Iris pigment epithelial cell (primary cell): ENCODE data around the gene RAD51C.
"Not testable (repeated sequence)": the region's sequence is repeated elsewhere in the genome, so short reads cannot be mapped to it uniquely, and the experiment has no call there.

ENCODE experiments used
- DNase-seq: peaks from one replicate; pipeline ENCODE4 v3.0.0-alpha.2; 2011; ENCODE audit warnings: low read depth

RAD51C gene

GRCh38 chr17:58692239-58693055 is at the start of gene RAD51C:
Gene RAD51C, plus strand, starts transcription at chr17:58692602. Its CDS starts 42 bp downstream, at chr17:58692644.
- peak; percentile 87 for DNase-seq

- peak; percentile 90 for DNase-seq
Measured at GRCh38 chr17:58643147-58643546, 49.3 kb upstream of the RAD51C start.

- no peak for DNase-seq
Measured at GRCh38 chr17:58648236-58648635, 44.2 kb upstream of the RAD51C start.

- DNase-seq, result peak; percentile 41
Measured at GRCh38 chr17:58657962-58658803, 34.2 kb upstream of the RAD51C start.

GRCh38 chr17:58658804-58659713 is 33.3 kb upstream of the RAD51C start:
- DNase-seq, result peak; percentile 99

GRCh38 chr17:58659714-58660084 is 32.7 kb upstream of the RAD51C start:
- not testable (repeated sequence) for DNase-seq

GRCh38 chr17:58660621-58661020 is 31.8 kb upstream of the RAD51C start:
- DNase-seq, result no peak

- DNase-seq, result no peak
Measured at GRCh38 chr17:58661499-58661898, 30.9 kb upstream of the RAD51C start.

- DNase-seq, result no peak
Measured at GRCh38 chr17:58664302-58664701, 28.1 kb upstream of the RAD51C start.

GRCh38 chr17:58665946-58666857 is 26.2 kb upstream of the RAD51C start:
- DNase-seq, result no peak

- peak; percentile 43 for DNase-seq
Measured at GRCh38 chr17:58666858-58667267, 25.5 kb upstream of the RAD51C start.

GRCh38 chr17:58667934-58668597 is 24.3 kb upstream of the RAD51C start:
- DNase-seq, result peak; percentile 51

GRCh38 chr17:58668598-58668935 is 23.8 kb upstream of the RAD51C start:
- DNase-seq, result no peak

GRCh38 chr17:58669853-58670252 is 22.5 kb upstream of the RAD51C start:
- no peak for DNase-seq

GRCh38 chr17:58671969-58672368 is 20.4 kb upstream of the RAD51C start:
- DNase-seq, result no peak

- peak; percentile 65 for DNase-seq
Measured at GRCh38 chr17:58677194-58677880, 15.1 kb upstream of the RAD51C start.

GRCh38 chr17:58678287-58678686 is 14.1 kb upstream of the RAD51C start:
- not testable (repeated sequence) for DNase-seq

GRCh38 chr17:58679263-58680037 is 13.0 kb upstream of the RAD51C start:
- DNase-seq, result peak; percentile 50

GRCh38 chr17:58680038-58680369 is 12.4 kb upstream of the RAD51C start:
- no peak for DNase-seq
